SK-N-SH (cell line): ENCODE results near the gene CCDC57. TPM values are rescaled to one million over a fixed set of nuclear protein-coding genes. Genes with fewer than 3 reads are reported as not detected.

Experiments
- CTCF ChIA-PET: fragments of 300-600, 350-600 bp; formaldehyde crosslinking; extraction: SDS; loops from one replicate; lab custom pipeline; 2021; lab: Yijun Ruan, JAX
- POLR2A ChIA-PET: fragments of 350-600 bp; sonication (Branson Sonifier 250); formaldehyde crosslinking; extraction: SDS; loops from one replicate; lab custom pipeline; 2020; ENCODE audit warnings: antibody characterized with exemption, inconsistent platforms; lab: Yijun Ruan, JAX
- DNase-seq: peaks from one replicate; pipeline ENCODE4 v3.0.0; 2012
- H2AFZ ChIP-seq: fragments of 200-600 bp; sonication (generic); 2 replicates; pipeline ENCODE4 v1.8.1; 2016; ENCODE audit warnings: antibody characterized with exemption, mild to moderate bottlenecking, low read depth
- H3F3A ChIP-seq: fragments of 200-600 bp; sonication (generic); replicated peaks from 2 replicates; pipeline ENCODE3; 2016; ENCODE audit warnings: antibody characterized with exemption, mild to moderate bottlenecking; ENCODE audit not compliant: insufficient read depth
- H3K27ac ChIP-seq, 2 experiments: fragments of 200-500 bp in 1 of 2; fragments of 200-600 bp in 1 of 2; sonication (Bioruptor generic) in 1 of 2; sonication (generic), shearing (Covaris generic) in 1 of 2; 2 replicates each; pipeline versions ENCODE4 v1.5.1 to v1.6.1; 2014 to 2016; ENCODE audit warnings: low read depth in 2 of 2, inconsistent platforms in 1 of 2, low read length in 1 of 2, mild to moderate bottlenecking in 1 of 2, mixed read lengths in 1 of 2
- H3K27me3 ChIP-seq: fragments of 200-600 bp; sonication (generic), shearing (Covaris generic); 2 replicates; pipeline ENCODE4 v1.6.1; 2016; ENCODE audit warnings: mixed run types; ENCODE audit not compliant: insufficient read depth
- H3K36me3 ChIP-seq, 2 experiments: fragments of 200-500 bp in 1 of 2; fragments of 200-600 bp in 1 of 2; sonication (Bioruptor generic) in 1 of 2; sonication (generic) in 1 of 2; replicated peaks in 1 of 2; 2 replicates each; pipeline versions ENCODE3 to v1.5.1; 2014 to 2016; ENCODE audit warnings: low read length in 1 of 2, mild to moderate bottlenecking in 1 of 2; ENCODE audit not compliant: insufficient read depth in 2 of 2, control insufficient read depth in 1 of 2
- H3K4me1 ChIP-seq, 2 experiments: fragments of 200-500 bp in 1 of 2; fragments of 200-600 bp in 1 of 2; sonication (Bioruptor generic) in 1 of 2; sonication (generic), shearing (Covaris generic) in 1 of 2; 2 replicates each; pipeline versions ENCODE4 v1.5.1 to v1.6.1; 2014 to 2016; ENCODE audit warnings: low read depth in 1 of 2, low read length in 1 of 2, mixed run types in 1 of 2; ENCODE audit not compliant: insufficient read depth in 2 of 2, control insufficient read depth in 1 of 2
- H3K4me2 ChIP-seq: fragments of 200-600 bp; sonication (generic), shearing (Covaris generic); 2 replicates; pipeline ENCODE4 v1.6.1; 2017; ENCODE audit warnings: mixed run types
- H3K4me3 ChIP-seq, 2 experiments: fragments of 200-500 bp in 1 of 2; fragments of 200-600 bp in 1 of 2; sonication (Bioruptor generic) in 1 of 2; sonication (generic), shearing (Covaris generic) in 1 of 2; 2 replicates each; pipeline versions ENCODE4 v1.5.1 to v1.8.1; 2014 to 2016; ENCODE audit warnings: low read depth in 2 of 2, inconsistent platforms in 1 of 2, low read length in 1 of 2, mild to moderate bottlenecking in 1 of 2, mixed read lengths in 1 of 2, moderate library complexity in 1 of 2
- H3K79me2 ChIP-seq: fragments of 200-600 bp; sonication (generic); 2 replicates; pipeline ENCODE4 v1.8.1; 2017; ENCODE audit warnings: mild to moderate bottlenecking; ENCODE audit not compliant: insufficient read depth
- H3K9ac ChIP-seq: fragments of 200-600 bp; sonication (generic); 2 replicates; pipeline ENCODE4 v1.6.1; 2017; ENCODE audit warnings: mixed run types
- H3K9me2 ChIP-seq: fragments of 200-600 bp; sonication (generic); 2 replicates; pipeline ENCODE4 v1.6.1; 2017; ENCODE audit warnings: mixed run types
- H3K9me3 ChIP-seq: fragments of 200-600 bp; sonication (generic); 2 replicates; pipeline ENCODE4 v1.6.1; 2017; ENCODE audit warnings: mixed run types, mild to moderate bottlenecking, moderate library complexity
- H4K20me1 ChIP-seq: fragments of 200-600 bp; sonication (generic); 2 replicates; pipeline ENCODE4 v1.6.1; 2017; ENCODE audit warnings: mild to moderate bottlenecking, mixed run types; ENCODE audit not compliant: insufficient read depth
- EP300 ChIP-seq, 2 experiments: IDR thresholded peaks; 2 replicates each; pipeline versions ENCODE4 v1.4.0 to v1.6.1; 2012; ENCODE audit warnings: borderline replicate concordance in 1 of 2, low read depth in 1 of 2, low read length in 1 of 2
- FOSL2 ChIP-seq: IDR thresholded peaks from 2 replicates; pipeline ENCODE4 v1.4.0; 2012; ENCODE audit warnings: low read depth, mild to moderate bottlenecking, moderate library complexity, borderline replicate concordance
- GABPA ChIP-seq: IDR thresholded peaks from 2 replicates; pipeline ENCODE4 v1.4.0; 2012; ENCODE audit warnings: low read depth, mild to moderate bottlenecking
- GATA2 ChIP-seq: sonication (generic); formaldehyde crosslinking; IDR thresholded peaks from 2 replicates; pipeline ENCODE4 v1.5.0; 2020; ENCODE audit warnings: mild to moderate bottlenecking, missing genetic modification reagents
- IRF3 ChIP-seq: fragments of 150-350 bp; IDR thresholded peaks from 2 replicates; pipeline ENCODE4 v1.6.1; 2016; ENCODE audit warnings: mild to moderate bottlenecking, low read depth, low read length
- JUND ChIP-seq: IDR thresholded peaks from 2 replicates; pipeline ENCODE4 v1.4.0; 2012
- MXI1 ChIP-seq: IDR thresholded peaks from 2 replicates; pipeline ENCODE4 v1.6.1; 2012; ENCODE audit warnings: mild to moderate bottlenecking, low read depth, low read length, improper control_type of control experiment
- NFIC ChIP-seq: IDR thresholded peaks from 2 replicates; pipeline ENCODE4 v1.4.0; 2012; ENCODE audit warnings: borderline replicate concordance
- POLR2AphosphoS5 ChIP-seq: IDR thresholded peaks from 2 replicates; pipeline ENCODE4 v1.6.1; 2012; ENCODE audit warnings: low read depth, low read length
- RAD21 ChIP-seq: IDR thresholded peaks from 2 replicates; pipeline ENCODE4 v1.6.1; 2012; ENCODE audit warnings: mild to moderate bottlenecking, low read length
- REST ChIP-seq: IDR thresholded peaks from 2 replicates; pipeline ENCODE4 v1.6.1; 2012; ENCODE audit warnings: mild to moderate bottlenecking, low read depth, low read length, moderate library complexity
- RFX5 ChIP-seq: IDR thresholded peaks from 2 replicates; pipeline ENCODE4 v1.6.1; 2012; ENCODE audit warnings: mild to moderate bottlenecking, improper control_type of control experiment, low read length
- SIN3A ChIP-seq: IDR thresholded peaks from 2 replicates; pipeline ENCODE4 v1.6.1; 2012; ENCODE audit warnings: low read depth, mild to moderate bottlenecking, low read length, moderate library complexity, borderline replicate concordance
- TCF12 ChIP-seq: IDR thresholded peaks from 2 replicates; pipeline ENCODE4 v1.4.0; 2012
- WGBS: methylation state at CpG from one replicate; pipeline ENCODE4 v1.1.6; 2017; ENCODE audit warnings: low lambda C conversion rate; 5-methylcytosine and 5-hydroxymethylcytosine counted together
- polyA plus RNA-seq, 3 experiments: library from polyadenylated mRNA; depleted of rRNA; stranded (reverse); fragments of >200 nt; gene quantifications; 2 replicates each; pipeline ENCODE4 v1.2.3, GENCODE V29; 2012
- TF ChIP-seq, protein P1 (sequence below): fragments of 150-350 bp; IDR thresholded peaks from 2 replicates; pipeline ENCODE4 v1.6.1; 2017; ENCODE audit warnings: antibody characterized with exemption, low read length, low read depth, borderline replicate concordance

CCDC57 gene
- polyA plus RNA-seq, 1 of the 3 experiments (the other 2 are of a cell fraction): 68.6 TPM

GRCh38 chr17:82205720-82206508 lies 6.7 kb downstream of the CCDC57 start (continued):
- TF ChIP-seq REST (0 out of 2 replicates have a peak, but pooled peaks have one; percentile 54), RFX5 (no peak), IRF3 (no peak), EP300 (IDR thresholded peaks at IDR 0.05; ENCODE audit: borderline replicate concordance in 1 of 2, low read depth in 1 of 2, low read length in 1 of 2) (no peak), POLR2AphosphoS5 (peak; percentile 82), NFIC (no peak), GABPA (no peak), MXI1 (peak; percentile 47; the same call in 1 of the 2 replicates)

- no peaks in the 10 kb centered on the region for H3K27me3 ChIP-seq
- 47% methylated on average over 24 of the region's 25 CpGs for WGBS
- ChIA-PET CTCF (interaction anchor here (0.6 to 4.0 kb wide), 29 partner anchors 10 to 399 kb away, joined by 3 to 37 read pairs (median 5); partner anchors contain the start of genes CD7, DCXR and SLC16A3), POLR2A (interaction anchor here (0.6 to 1.0 kb wide), 3 partner anchors 17 to 107 kb away, joined by 3 to 4 read pairs (median 3); no protein-coding TSS in a partner anchor)
- H3K4me2 ChIP-seq: peak overlapping the region; percentile 54
- DNase-seq: peak; percentile 58
- H2AFZ ChIP-seq: no peak overlapping the region
- 0 out of 2 replicates have a peak, but pooled peaks cover 3% of the 10 kb centered on the region for H4K20me1 ChIP-seq
- H3K27ac ChIP-seq: peak overlapping the region; percentile 64 to 70
- H3K9me2 ChIP-seq: no peaks in the 10 kb centered on the region
- peaks cover 24% of the 10 kb centered on the region for H3F3A ChIP-seq
- 0 out of 4 replicates have a peak overlapping the region, but pooled peaks of 1 of the 2 experiments have one; percentile 8 for H3K4me3 ChIP-seq
- H3K9ac ChIP-seq: no peak overlapping the region
- no peaks in the 10 kb centered on the region for H3K9me3 ChIP-seq
- peaks cover 24% of the 10 kb centered on the region; the same call in 1 of the 2 replicates for H3K79me2 ChIP-seq
- peaks cover 15 to 19% of the 10 kb centered on the region in 2 experiments; a peak in 3 of 4 replicates for H3K4me1 ChIP-seq
- peaks cover 12 to 18% of the 10 kb centered on the region in 2 experiments for H3K36me3 ChIP-seq
- peak; percentile 85; the same call in 1 of the 2 replicates for TF ChIP-seq JUND
- peak; percentile 97 for TF ChIP-seq FOSL2
- no peak for TF ChIP-seq RAD21
- no peak for TF ChIP-seq RFX5
- TF ChIP-seq NFIC: no peak
- 0 out of 2 replicates have a peak, but pooled peaks have one; percentile 20 for TF ChIP-seq REST
- no peak; a peak in 1 of 4 replicates for TF ChIP-seq EP300 (IDR thresholded peaks at IDR 0.05; ENCODE audit: borderline replicate concordance in 1 of 2, low read depth in 1 of 2, low read length in 1 of 2)
- TF ChIP-seq, protein P1, sequence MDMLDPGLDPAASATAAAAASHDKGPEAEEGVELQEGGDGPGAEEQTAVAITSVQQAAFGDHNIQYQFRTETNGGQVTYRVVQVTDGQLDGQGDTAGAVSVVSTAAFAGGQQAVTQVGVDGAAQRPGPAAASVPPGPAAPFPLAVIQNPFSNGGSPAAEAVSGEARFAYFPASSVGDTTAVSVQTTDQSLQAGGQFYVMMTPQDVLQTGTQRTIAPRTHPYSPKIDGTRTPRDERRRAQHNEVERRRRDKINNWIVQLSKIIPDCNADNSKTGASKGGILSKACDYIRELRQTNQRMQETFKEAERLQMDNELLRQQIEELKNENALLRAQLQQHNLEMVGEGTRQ: no peak
- no peak for TF ChIP-seq POLR2AphosphoS5
- 0 out of 2 replicates have a peak, but pooled peaks have one; percentile 37 for TF ChIP-seq SIN3A
- peak; percentile 20; the same call in 1 of the 2 replicates for TF ChIP-seq GATA2 (CRISPR knock-in tag)
- TF ChIP-seq TCF12: peak; percentile 69; the same call in 1 of the 2 replicates
Measured at GRCh38 chr17:82204831-82205719, 7.6 kb downstream of the CCDC57 start.
